Measurements from ENCODE around the gene RFXAP.

DNA sequence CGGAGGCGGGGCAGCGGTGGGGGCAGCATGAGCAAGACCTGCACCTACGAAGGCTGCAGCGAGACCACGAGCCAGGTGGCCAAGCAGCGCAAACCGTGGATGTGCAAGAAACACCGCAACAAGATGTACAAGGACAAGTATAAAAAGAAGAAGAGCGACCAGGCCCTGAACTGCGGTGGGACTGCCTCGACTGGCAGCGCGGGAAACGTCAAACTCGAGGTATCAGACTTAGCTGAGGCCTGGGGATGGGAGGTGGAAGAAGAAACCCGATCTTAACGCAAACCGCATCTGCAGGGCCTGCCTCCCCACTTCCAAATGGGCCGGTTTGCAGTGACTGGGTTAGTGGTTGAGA, 693 bp downstream of the RFXAP start:
- TF ChIP-seq POLR2AphosphoS5 (IDR thresholded peaks at IDR 0.05; ENCODE audit: low read depth, low read length): no peak
- no peak for TF ChIP-seq TAF1 (IDR thresholded peaks at IDR 0.05; ENCODE audit: borderline replicate concordance, insufficient read depth, low read length)
- TF ChIP-seq, protein P1, sequence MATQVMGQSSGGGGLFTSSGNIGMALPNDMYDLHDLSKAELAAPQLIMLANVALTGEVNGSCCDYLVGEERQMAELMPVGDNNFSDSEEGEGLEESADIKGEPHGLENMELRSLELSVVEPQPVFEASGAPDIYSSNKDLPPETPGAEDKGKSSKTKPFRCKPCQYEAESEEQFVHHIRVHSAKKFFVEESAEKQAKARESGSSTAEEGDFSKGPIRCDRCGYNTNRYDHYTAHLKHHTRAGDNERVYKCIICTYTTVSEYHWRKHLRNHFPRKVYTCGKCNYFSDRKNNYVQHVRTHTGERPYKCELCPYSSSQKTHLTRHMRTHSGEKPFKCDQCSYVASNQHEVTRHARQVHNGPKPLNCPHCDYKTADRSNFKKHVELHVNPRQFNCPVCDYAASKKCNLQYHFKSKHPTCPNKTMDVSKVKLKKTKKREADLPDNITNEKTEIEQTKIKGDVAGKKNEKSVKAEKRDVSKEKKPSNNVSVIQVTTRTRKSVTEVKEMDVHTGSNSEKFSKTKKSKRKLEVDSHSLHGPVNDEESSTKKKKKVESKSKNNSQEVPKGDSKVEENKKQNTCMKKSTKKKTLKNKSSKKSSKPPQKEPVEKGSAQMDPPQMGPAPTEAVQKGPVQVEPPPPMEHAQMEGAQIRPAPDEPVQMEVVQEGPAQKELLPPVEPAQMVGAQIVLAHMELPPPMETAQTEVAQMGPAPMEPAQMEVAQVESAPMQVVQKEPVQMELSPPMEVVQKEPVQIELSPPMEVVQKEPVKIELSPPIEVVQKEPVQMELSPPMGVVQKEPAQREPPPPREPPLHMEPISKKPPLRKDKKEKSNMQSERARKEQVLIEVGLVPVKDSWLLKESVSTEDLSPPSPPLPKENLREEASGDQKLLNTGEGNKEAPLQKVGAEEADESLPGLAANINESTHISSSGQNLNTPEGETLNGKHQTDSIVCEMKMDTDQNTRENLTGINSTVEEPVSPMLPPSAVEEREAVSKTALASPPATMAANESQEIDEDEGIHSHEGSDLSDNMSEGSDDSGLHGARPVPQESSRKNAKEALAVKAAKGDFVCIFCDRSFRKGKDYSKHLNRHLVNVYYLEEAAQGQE (IDR thresholded peaks at IDR 0.05; ENCODE audit: insufficient read depth in 1 of 2, low read depth in 2 of 2, low read length in 2 of 2): no peak
- TF ChIP-seq FOXP2 (optimal IDR thresholded peaks at IDR 0.05; ENCODE audit: borderline replicate concordance, extremely low read depth, extremely low read length, insufficient read depth): no peak
